HUES64 (cell line): ENCODE data around the gene OLFML3.
"Not testable (repeated sequence)": the region's sequence is repeated elsewhere in the genome, so short reads cannot be mapped to it uniquely, and the experiment has no call there.

Experiments used
- H3K27ac ChIP-seq: 2 replicates; pipeline ENCODE4 v1.7.0; 2013; ENCODE audit warnings: low read depth, low read length, inconsistent platforms
- H3K27me3 ChIP-seq: 2 replicates; pipeline ENCODE4 v1.6.1; 2013; ENCODE audit warnings: mild to moderate bottlenecking, low read length; ENCODE audit not compliant: insufficient read depth
- H3K36me3 ChIP-seq: 2 replicates; pipeline ENCODE4 v1.6.1; 2013; ENCODE audit warnings: mild to moderate bottlenecking, low read length; ENCODE audit not compliant: insufficient read depth
- H3K4me1 ChIP-seq: 2 replicates; pipeline ENCODE4 v1.6.1; 2013; ENCODE audit warnings: mild to moderate bottlenecking, low read length, moderate library complexity; ENCODE audit not compliant: insufficient read depth
- H3K4me3 ChIP-seq: 2 replicates; pipeline ENCODE4 v1.5.1; 2013; ENCODE audit warnings: mild to moderate bottlenecking, low read length, moderate library complexity
- H3K9ac ChIP-seq: 2 replicates; pipeline ENCODE4 v1.6.1; 2013; ENCODE audit warnings: mild to moderate bottlenecking, low read depth, low read length
- H3K9me3 ChIP-seq: 2 replicates; pipeline ENCODE4 v1.6.1; 2013; ENCODE audit warnings: low read depth, low read length; ENCODE audit not compliant: insufficient read depth
- WGBS: fragments of 150-250, 120-280 bp; methylation state at CpG from one replicate; pipeline ENCODE4 v1.1.7; 2013; ENCODE audit warnings: missing lambda C conversion rate; 5-methylcytosine and 5-hydroxymethylcytosine counted together

OLFML3 gene

DNA sequence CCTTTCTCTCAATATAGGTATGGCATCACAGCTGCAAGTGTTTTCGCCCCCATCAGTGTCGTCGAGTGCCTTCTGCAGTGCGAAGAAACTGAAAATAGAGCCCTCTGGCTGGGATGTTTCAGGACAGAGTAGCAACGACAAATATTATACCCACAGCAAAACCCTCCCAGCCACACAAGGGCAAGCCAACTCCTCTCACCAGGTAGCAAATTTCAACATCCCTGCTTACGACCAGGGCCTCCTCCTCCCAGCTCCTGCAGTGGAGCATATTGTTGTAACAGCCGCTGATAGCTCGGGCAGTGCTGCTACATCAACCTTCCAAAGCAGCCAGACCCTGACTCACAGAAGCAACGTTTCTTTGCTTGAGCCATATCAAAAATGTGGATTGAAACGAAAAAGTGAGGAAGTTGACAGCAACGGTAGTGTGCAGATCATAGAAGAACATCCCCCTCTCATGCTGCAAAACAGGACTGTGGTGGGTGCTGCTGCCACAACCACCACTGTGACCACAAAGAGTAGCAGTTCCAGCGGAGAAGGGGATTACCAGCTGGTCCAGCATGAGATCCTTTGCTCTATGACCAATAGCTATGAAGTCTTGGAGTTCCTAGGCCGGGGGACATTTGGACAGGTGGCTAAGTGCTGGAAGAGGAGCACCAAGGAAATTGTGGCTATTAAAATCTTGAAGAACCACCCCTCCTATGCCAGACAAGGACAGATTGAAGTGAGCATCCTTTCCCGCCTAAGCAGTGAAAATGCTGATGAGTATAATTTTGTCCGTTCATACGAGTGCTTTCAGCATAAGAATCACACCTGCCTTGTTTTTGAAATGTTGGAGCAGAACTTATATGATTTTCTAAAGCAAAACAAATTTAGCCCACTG lies 38.7 kb upstream of the OLFML3 start:
- WGBS: 91% methylated on average over 16 of the region's 16 CpGs
- Histone ChIP-seq H3K4me3 (no peak overlapping the region), H3K27ac (no peak overlapping the region), H3K9ac (no peak overlapping the region), H3K27me3 (no peaks in the 10 kb centered on the region), H3K9me3 (no peaks in the 10 kb centered on the region), H3K36me3 (peaks cover 34% of the 10 kb centered on the region), H3K4me1 (peaks cover 7% of the 10 kb centered on the region; the same call in 1 of the 2 replicates)

DNA sequence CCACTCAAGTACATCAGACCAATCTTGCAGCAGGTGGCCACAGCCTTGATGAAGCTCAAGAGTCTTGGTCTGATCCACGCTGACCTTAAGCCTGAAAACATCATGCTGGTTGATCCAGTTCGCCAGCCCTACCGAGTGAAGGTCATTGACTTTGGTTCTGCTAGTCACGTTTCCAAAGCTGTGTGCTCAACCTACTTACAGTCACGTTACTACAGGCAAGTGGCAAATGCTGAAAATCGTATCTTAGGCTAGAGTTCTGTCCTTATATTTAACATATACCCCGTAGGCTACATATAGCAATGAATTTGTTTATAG lies 38.1 kb upstream of the OLFML3 start:
- H3K4me1 ChIP-seq: peaks cover 9% of the 10 kb centered on the region; the same call in 1 of the 2 replicates
- H3K9ac ChIP-seq: no peak overlapping the region
- no peak overlapping the region for H3K4me3 ChIP-seq
- no peak overlapping the region for H3K27ac ChIP-seq
- no peaks in the 10 kb centered on the region for H3K9me3 ChIP-seq
- WGBS: 97% methylated on average over 6 of the region's 7 CpGs
- peaks cover 34% of the 10 kb centered on the region for H3K36me3 ChIP-seq
- no peaks in the 10 kb centered on the region for H3K27me3 ChIP-seq

DNA sequence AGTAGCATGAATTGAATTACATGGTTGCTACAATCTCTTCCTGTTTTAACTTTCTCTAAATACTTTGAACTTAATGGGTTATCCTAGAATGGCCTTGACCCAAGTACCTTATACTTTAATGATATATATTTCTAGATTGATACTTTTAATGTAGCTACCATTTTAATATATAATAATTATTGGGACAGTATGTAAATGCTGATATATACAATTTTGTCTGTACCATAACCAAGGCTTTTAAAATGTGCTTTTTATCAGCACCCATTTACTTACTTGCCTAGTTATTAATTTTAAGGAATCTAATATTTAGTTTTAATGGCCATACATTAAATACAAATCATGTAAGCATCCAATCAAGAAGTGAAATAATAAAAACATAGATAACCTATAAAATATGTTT lies 36.7 kb upstream of the OLFML3 start:
- H3K9me3 ChIP-seq: no peaks in the 10 kb centered on the region
- H3K27me3 ChIP-seq: no peaks in the 10 kb centered on the region
- H3K27ac ChIP-seq: no peak overlapping the region
- no peak overlapping the region for H3K4me3 ChIP-seq
- H3K36me3 ChIP-seq: peaks cover 34% of the 10 kb centered on the region
- no peak overlapping the region for H3K9ac ChIP-seq
- peaks cover 15% of the 10 kb centered on the region for H3K4me1 ChIP-seq

DNA sequence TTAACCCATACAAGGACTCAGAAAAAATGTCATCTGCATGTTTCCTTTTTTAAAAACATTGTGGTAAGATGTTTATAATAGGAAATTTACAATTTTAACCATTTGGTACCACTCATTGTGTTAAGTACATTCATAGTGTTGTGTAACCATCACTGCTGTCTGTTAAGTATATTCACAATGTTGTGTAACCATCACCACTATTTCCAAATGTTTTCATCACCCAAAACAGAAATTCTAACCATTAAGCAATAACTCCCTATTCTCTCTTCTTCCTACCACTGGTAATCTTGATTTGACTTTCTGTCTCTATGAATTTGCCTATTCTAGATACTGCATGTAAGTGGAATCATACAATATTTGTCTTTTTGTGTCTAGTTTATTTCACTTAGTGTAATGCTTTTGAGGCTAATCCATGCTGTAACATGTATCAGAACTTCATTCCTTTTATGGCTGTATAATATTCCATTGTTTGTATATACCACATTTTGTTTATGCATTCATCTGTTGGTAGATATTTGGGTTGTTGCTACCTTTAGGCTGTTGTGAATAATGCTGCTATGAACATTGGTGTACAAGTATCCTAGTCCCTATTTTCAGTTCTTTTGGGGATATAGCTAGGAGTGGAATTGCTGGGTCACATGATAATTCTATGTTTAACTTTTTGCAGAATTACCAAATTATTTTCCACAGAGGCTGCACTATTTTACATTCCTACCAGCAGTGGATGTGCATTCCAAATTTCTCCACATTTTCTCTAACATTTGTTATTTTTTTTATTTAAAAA lies 36.1 kb upstream of the OLFML3 start:
- no peak overlapping the region for H3K9ac ChIP-seq
- no peaks in the 10 kb centered on the region for H3K27me3 ChIP-seq
- H3K9me3 ChIP-seq: no peaks in the 10 kb centered on the region
- H3K4me1 ChIP-seq: peaks cover 22% of the 10 kb centered on the region
- H3K27ac ChIP-seq: no peak overlapping the region
- H3K4me3 ChIP-seq: no peak overlapping the region
- peaks cover 34% of the 10 kb centered on the region for H3K36me3 ChIP-seq

DNA sequence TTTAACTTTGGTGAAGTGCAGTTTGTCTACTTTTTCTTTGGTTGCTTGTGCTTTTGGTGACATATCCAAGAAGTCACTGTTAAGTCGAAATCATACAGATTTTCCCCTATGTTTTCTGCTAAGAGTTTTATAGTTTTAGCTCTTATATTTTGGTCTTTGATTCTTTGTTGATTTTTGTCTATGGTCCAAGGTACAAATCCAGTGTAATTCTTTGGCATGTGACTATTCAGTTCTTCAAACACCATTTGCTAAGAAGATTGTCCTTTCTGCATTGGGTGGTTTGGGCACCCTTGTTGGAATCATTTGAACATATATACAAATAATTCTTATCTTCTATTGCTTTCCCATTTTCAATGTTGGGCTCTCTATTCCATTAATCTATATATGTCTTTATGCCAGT lies 33.9 kb upstream of the OLFML3 start:
- peaks cover 30% of the 10 kb centered on the region for H3K36me3 ChIP-seq

DNA sequence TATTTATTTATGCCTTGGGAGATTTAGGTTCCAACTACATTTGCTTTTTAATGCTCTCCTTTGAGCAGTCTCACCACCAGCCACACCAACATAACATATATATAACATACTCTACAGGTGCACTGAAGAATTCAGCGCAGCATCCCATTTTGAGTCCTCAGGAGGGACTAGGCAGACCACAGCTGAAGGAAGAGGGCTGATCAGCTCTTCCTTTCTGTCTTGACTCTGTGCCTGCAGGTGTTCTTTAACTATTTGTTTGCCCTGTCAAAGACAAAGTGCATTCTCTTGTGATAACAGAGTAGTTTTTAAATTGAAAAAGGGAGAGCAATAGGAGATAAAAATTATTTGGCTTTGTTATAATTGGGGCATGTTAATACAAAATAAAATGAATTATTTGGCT lies 33.2 kb upstream of the OLFML3 start:
- Histone ChIP-seq H3K4me3 (no peak overlapping the region), H3K9ac (no peak overlapping the region), H3K4me1 (peaks cover 23% of the 10 kb centered on the region), H3K27ac (no peak overlapping the region), H3K36me3 (peaks cover 22% of the 10 kb centered on the region), H3K9me3 (no peaks in the 10 kb centered on the region), H3K27me3 (no peaks in the 10 kb centered on the region)
- WGBS: 70% methylated on average over 1 of the region's 1 CpG

More for the DNA sequence above, 33.9 kb upstream of the OLFML3 start:
- peaks cover 23% of the 10 kb centered on the region for H3K4me1 ChIP-seq
- no CpG with 5 or more reads among the region's 1 CpG for WGBS
- H3K9me3 ChIP-seq: no peaks in the 10 kb centered on the region
- H3K27ac ChIP-seq: no peak overlapping the region
- H3K9ac ChIP-seq: no peak overlapping the region
- no peaks in the 10 kb centered on the region for H3K27me3 ChIP-seq
- no peak overlapping the region for H3K4me3 ChIP-seq

DNA sequence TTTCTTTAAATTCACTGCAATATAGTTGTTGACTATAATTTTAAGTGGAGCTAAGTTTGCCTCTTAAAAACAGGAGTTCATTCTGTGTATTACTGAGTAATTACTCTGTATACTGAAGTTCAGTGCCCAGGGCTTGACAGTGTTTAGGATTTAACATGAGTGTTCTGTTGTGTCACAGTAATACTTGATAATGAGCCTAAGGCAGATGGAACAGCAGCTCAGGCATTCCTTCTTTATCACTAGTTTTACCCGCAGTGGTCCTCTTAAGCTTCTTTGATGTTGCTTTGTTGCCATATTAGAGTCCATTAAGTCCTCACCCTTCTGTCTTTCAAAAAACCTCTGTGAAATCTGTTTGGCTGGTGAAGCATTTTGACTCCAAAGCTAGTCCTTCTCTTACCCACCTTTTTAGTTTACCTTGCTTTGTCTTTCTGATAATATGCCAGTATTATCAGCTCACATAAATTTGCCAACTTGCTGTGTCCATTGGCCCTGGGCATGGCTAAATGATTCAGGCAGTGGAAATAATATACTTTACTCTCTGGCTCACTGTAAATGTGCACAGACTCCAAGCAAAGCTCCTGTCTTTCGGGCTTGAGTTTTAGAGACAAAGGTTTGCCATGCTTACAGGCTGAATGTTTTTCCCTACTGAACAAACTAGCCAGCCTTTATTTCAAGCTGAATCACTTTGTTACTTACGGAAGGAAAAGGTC lies 32.4 kb upstream of the OLFML3 start:
- H3K27me3 ChIP-seq: no peaks in the 10 kb centered on the region
- no peaks in the 10 kb centered on the region for H3K9me3 ChIP-seq
- H3K27ac ChIP-seq: no peak overlapping the region
- H3K9ac ChIP-seq: peak overlapping the region; percentile 19; the same call in 1 of the 2 replicates
- H3K4me3 ChIP-seq: no peak overlapping the region
- H3K36me3 ChIP-seq: peaks cover 18% of the 10 kb centered on the region
- 68% methylated on average over 3 of the region's 3 CpGs for WGBS
- peaks cover 23% of the 10 kb centered on the region for H3K4me1 ChIP-seq

DNA sequence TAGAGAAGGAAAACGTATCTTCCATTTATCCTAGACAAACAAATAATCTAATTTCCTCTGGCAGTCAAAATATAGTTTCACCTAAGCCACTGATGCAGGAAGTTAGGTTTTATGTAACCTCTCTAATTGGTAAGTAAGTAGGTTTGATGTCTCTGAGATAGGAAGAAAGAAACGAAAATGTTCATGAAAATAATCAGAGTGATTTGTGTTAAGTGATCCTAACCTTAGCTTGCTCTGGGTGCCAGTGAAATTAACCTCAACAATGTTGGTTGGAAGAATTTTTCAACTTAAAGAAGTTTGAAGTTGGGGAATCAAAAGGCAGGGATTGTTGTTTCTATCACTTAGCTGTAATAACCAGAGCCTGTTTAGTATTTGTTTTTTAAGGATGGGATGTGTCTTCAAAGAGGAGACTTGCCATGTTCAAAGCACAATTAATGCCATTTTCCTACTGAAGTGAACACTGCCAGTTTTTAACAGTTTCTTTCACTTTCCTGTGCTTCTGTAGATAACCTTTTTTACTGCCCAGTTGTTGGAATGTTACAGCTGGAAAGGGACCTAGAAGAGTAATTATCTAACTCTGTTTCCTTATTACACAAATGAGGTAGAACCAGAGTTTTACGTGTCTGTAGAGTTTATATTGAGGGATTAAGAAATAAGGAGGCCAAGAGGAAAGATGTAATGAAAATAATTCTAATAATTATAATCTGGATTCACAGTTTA lies 31.7 kb upstream of the OLFML3 start:
- peaks cover 23% of the 10 kb centered on the region for H3K4me1 ChIP-seq
- no peak overlapping the region for H3K4me3 ChIP-seq
- H3K9me3 ChIP-seq: no peaks in the 10 kb centered on the region
- WGBS: 78% methylated on average over 1 of the region's 3 CpGs
- peaks cover 14% of the 10 kb centered on the region for H3K36me3 ChIP-seq
- H3K27ac ChIP-seq: no peak overlapping the region
- peak overlapping the region; percentile 19; the same call in 1 of the 2 replicates for H3K9ac ChIP-seq
- H3K27me3 ChIP-seq: no peaks in the 10 kb centered on the region

DNA sequence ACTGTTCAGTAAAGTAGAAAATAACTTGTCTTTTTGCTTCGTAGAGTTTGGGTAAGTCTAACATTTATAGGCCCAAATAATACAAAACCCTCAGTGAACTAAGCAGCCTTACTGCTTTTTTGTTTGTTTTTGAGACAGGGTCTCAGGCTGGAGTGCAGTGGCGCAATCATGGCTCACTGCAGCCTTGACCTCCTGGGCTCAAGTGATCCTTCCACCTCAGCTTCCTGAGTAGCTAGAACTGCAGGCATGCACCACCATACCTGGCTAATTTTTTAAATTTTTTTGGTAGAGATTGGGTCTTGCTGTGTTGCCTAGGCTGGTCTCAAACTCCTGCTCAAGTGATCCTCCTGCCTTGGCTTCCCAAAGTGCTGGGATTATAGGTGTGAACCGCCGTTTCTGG lies 31.1 kb upstream of the OLFML3 start:
- WGBS: 94% methylated on average over 4 of the region's 4 CpGs

DNA sequence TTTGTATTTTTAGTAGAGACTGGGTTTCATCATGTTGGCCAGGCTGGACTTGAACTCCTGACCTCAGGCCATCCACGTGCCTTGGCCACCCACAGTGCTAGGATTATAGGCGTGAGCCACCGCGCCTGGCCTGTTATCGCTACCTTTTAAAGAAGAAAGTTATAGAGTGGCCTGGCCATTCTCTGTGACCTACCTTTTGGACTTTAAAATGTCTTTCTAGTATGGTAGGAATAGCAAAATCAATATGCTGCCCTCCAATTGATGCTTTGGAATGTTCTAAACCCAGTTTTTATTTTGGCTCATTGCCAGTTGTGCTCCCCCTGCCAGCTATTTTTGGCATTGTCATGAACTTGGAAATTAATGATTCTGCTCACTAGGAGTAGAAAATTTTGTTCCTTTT lies 30.3 kb upstream of the OLFML3 start:
- H3K9me3 ChIP-seq: no peaks in the 10 kb centered on the region
- no peak overlapping the region for H3K27ac ChIP-seq
- peaks cover 23% of the 10 kb centered on the region for H3K4me1 ChIP-seq
- H3K4me3 ChIP-seq: no peak overlapping the region
- H3K27me3 ChIP-seq: no peaks in the 10 kb centered on the region
- H3K9ac ChIP-seq: no peak overlapping the region
- H3K36me3 ChIP-seq: 0 out of 2 replicates have a peak, but pooled peaks cover 5% of the 10 kb centered on the region
- 93% methylated on average over 5 of the region's 5 CpGs for WGBS

More for the DNA sequence above, 31.1 kb upstream of the OLFML3 start:
- not testable (repeated sequence) for H3K36me3 ChIP-seq, H3K27ac ChIP-seq, H3K27me3 ChIP-seq, H3K9ac ChIP-seq, H3K4me3 ChIP-seq, H3K9me3 ChIP-seq
- H3K4me1 ChIP-seq: peaks cover 23% of the 10 kb centered on the region
